H9 (cell line): Measurements from ENCODE around the gene PDE5A. TPM values are rescaled to one million over a fixed set of nuclear protein-coding genes. Genes with fewer than 3 reads are reported as not detected.

Source experiments
- DNase-seq: peaks from one replicate; pipeline ENCODE4 v3.0.0-alpha.2; 2017
- H2AFZ ChIP-seq: one replicate; pipeline ENCODE4 v1.6.1; 2013; ENCODE audit warnings: mild to moderate bottlenecking, low read length, control low read depth, moderate library complexity
- H2AK5ac ChIP-seq: 2 replicates; pipeline ENCODE4 v1.6.1; 2013; ENCODE audit warnings: low read length, control low read depth, mixed read lengths; ENCODE audit not compliant: insufficient read length
- H2BK120ac ChIP-seq: one replicate; pipeline ENCODE4 v1.6.1; 2013; ENCODE audit warnings: low read depth, mild to moderate bottlenecking, low read length, control low read depth, inconsistent platforms; ENCODE audit not compliant: poor library complexity, severe bottlenecking
- H2BK12ac ChIP-seq: 2 replicates; pipeline ENCODE4 v1.6.1; 2013; ENCODE audit warnings: low read length, control low read depth, mixed read lengths, low read depth; ENCODE audit not compliant: insufficient read length
- H2BK15ac ChIP-seq: 2 replicates; pipeline ENCODE4 v1.6.1; 2013; ENCODE audit warnings: low read depth, low read length, control low read depth
- H2BK20ac ChIP-seq: one replicate; pipeline ENCODE4 v1.6.1; 2013; ENCODE audit warnings: low read depth, mild to moderate bottlenecking, low read length, control low read depth, inconsistent platforms; ENCODE audit not compliant: poor library complexity, severe bottlenecking
- H2BK5ac ChIP-seq: 2 replicates; pipeline ENCODE4 v1.6.1; 2013; ENCODE audit warnings: low read length, control low read depth, mixed read lengths; ENCODE audit not compliant: insufficient read length
- H3K14ac ChIP-seq: 2 replicates; pipeline ENCODE4 v1.6.1; 2013; ENCODE audit warnings: low read length, control low read depth; ENCODE audit not compliant: insufficient read depth
- H3K18ac ChIP-seq: 2 replicates; pipeline ENCODE4 v1.6.1; 2013; ENCODE audit warnings: low read depth, mild to moderate bottlenecking, mixed read lengths, low read length, control low read depth; ENCODE audit not compliant: insufficient read length
- H3K23ac ChIP-seq: 2 replicates; pipeline ENCODE4 v1.6.1; 2013; ENCODE audit warnings: low read length, control low read depth, mixed read lengths, low read depth; ENCODE audit not compliant: insufficient read length
- H3K23me2 ChIP-seq: 2 replicates; pipeline ENCODE4 v1.6.1; 2013; ENCODE audit warnings: low read depth, mild to moderate bottlenecking, mixed read lengths, low read length, control low read depth; ENCODE audit not compliant: insufficient read length, poor library complexity, severe bottlenecking
- H3K27ac ChIP-seq: 2 replicates; pipeline ENCODE4 v1.5.1; 2013; ENCODE audit warnings: low read length, control low read depth, mixed read lengths, low read depth; ENCODE audit not compliant: insufficient read length
- H3K27me3 ChIP-seq: 2 replicates; pipeline ENCODE4 v1.6.1; 2013; ENCODE audit warnings: low read length, control low read depth, inconsistent platforms; ENCODE audit not compliant: insufficient read depth
- H3K4ac ChIP-seq: 2 replicates; pipeline ENCODE4 v1.6.1; 2013; ENCODE audit warnings: low read depth, mild to moderate bottlenecking, control low read depth, inconsistent platforms, low read length, moderate library complexity
- H3K4me1 ChIP-seq: 2 replicates; pipeline ENCODE4 v1.6.1; 2013; ENCODE audit warnings: low read length, control low read depth, inconsistent platforms; ENCODE audit not compliant: insufficient read depth
- H3K4me2 ChIP-seq: 2 replicates; pipeline ENCODE4 v1.6.1; 2013; ENCODE audit warnings: low read length, control low read depth, mixed read lengths; ENCODE audit not compliant: insufficient read length, insufficient read depth
- H3K56ac ChIP-seq: 2 replicates; pipeline ENCODE4 v1.6.1; 2013; ENCODE audit warnings: low read depth, mild to moderate bottlenecking, mixed read lengths, low read length, control low read depth; ENCODE audit not compliant: insufficient read length
- H3K79me1 ChIP-seq: 2 replicates; pipeline ENCODE4 v1.6.1; 2013; ENCODE audit warnings: low read depth, mild to moderate bottlenecking, moderate library complexity, low read length, control low read depth, inconsistent platforms; ENCODE audit not compliant: insufficient read depth, poor library complexity, severe bottlenecking
- H3K79me2 ChIP-seq: 2 replicates; pipeline ENCODE4 v1.6.1; 2013; ENCODE audit warnings: low read length, control low read depth, inconsistent platforms; ENCODE audit not compliant: insufficient read depth
- H3K9ac ChIP-seq: 2 replicates; pipeline ENCODE4 v1.6.1; 2013; ENCODE audit warnings: low read length, control low read depth, mixed read lengths; ENCODE audit not compliant: insufficient read length; ENCODE audit errors: extremely low read depth
- H3K9me3 ChIP-seq: one replicate; pipeline ENCODE4 v1.6.1; 2013; ENCODE audit warnings: low read depth, low read length, inconsistent platforms; ENCODE audit not compliant: control insufficient read depth
- H3T11ph ChIP-seq: one replicate; pipeline ENCODE4 v1.6.1; 2013; ENCODE audit warnings: mild to moderate bottlenecking, low read length, control low read depth, inconsistent platforms
- H4K20me1 ChIP-seq: one replicate; pipeline ENCODE4 v1.6.1; 2013; ENCODE audit not compliant: control insufficient read depth, insufficient read length, insufficient read depth
- H4K5ac ChIP-seq: 2 replicates; pipeline ENCODE4 v1.6.1; 2013; ENCODE audit warnings: low read depth, mild to moderate bottlenecking, mixed read lengths, low read length, control low read depth; ENCODE audit not compliant: insufficient read length
- H4K8ac ChIP-seq: replicated peaks from 2 replicates; pipeline ENCODE4 v1.6.1; 2013; ENCODE audit warnings: low read length, control low read depth, mixed read lengths, low read depth; ENCODE audit not compliant: insufficient read length
- H4K91ac ChIP-seq: 2 replicates; pipeline ENCODE4 v1.6.1; 2013; ENCODE audit warnings: low read depth, mild to moderate bottlenecking, moderate library complexity, mixed read lengths, low read length, control low read depth; ENCODE audit not compliant: insufficient read length
- H3K27ac Mint-ChIP-seq, 3 experiments: 2 replicates in 2 of 3; 3 replicates in 1 of 3; pipeline ENCODE4 v1.8.0; 2020 to 2021; ENCODE audit warnings: mixed read lengths in 3 of 3, mild to moderate bottlenecking in 1 of 3, moderate library complexity in 1 of 3
- H3K27me3 Mint-ChIP-seq: 2 replicates; pipeline ENCODE4 v1.8.0; 2021; ENCODE audit warnings: low read depth, mild to moderate bottlenecking, moderate library complexity, mixed read lengths
- H3K36me3 Mint-ChIP-seq, 3 experiments: 2 replicates in 2 of 3; 3 replicates in 1 of 3; pipeline ENCODE4 v1.8.0; 2020 to 2021; ENCODE audit warnings: low read depth in 3 of 3, mixed read lengths in 3 of 3; ENCODE audit not compliant: insufficient read depth in 1 of 3
- H3K4me1 Mint-ChIP-seq, 2 experiments: 2 replicates each; pipeline ENCODE4 v1.8.0; 2020; ENCODE audit warnings: mixed read lengths in 2 of 2
- H3K4me3 Mint-ChIP-seq, 2 experiments: 2 replicates in 1 of 2; 3 replicates in 1 of 2; pipeline ENCODE4 v1.8.0; 2020 to 2021; ENCODE audit warnings: mild to moderate bottlenecking in 2 of 2, mixed read lengths in 2 of 2, moderate library complexity in 1 of 2
- H3K9me3 Mint-ChIP-seq, 2 experiments: 2 replicates in 1 of 2; 3 replicates in 1 of 2; pipeline ENCODE4 v1.8.0; 2020; ENCODE audit warnings: mild to moderate bottlenecking in 2 of 2, mixed read lengths in 2 of 2, moderate library complexity in 1 of 2
- CTCF ChIP-seq: fragments of 200-600 bp; sonication (generic); conservative IDR thresholded peaks from 3 replicates; pipeline ENCODE4 v1.8.0; 2021; ENCODE audit warnings: antibody characterized with exemption, mild to moderate bottlenecking
- WGBS: extraction: QIAGEN DNeasy Blood & Tissue Kit; methylation state at CpG from one replicate; pipeline ENCODE4 v1.1.7; 2013; ENCODE audit warnings: missing lambda C conversion rate, low lambda C conversion rate, mixed read lengths; ENCODE audit not compliant: insufficient read length; ENCODE audit errors: extremely low coverage; 5-methylcytosine and 5-hydroxymethylcytosine counted together
- total RNA-seq: library from RNA; stranded (reverse); gene quantifications from 2 replicates; pipeline ENCODE4 v1.2.1, GENCODE V29; 2021

The PDE5A gene
- total RNA-seq, 1 experiment from 2014 or later, result 15.7 TPM

- H2AK5ac ChIP-seq, result no peak overlapping the region
- H2BK20ac ChIP-seq, result no peak overlapping the region
- H3K14ac ChIP-seq, result no peak overlapping the region
- no peak overlapping the region for H3K4me3 Mint-ChIP-seq
- H3K79me2 ChIP-seq, result no peaks in the 10 kb centered on the region
- H2BK5ac ChIP-seq, result no peak overlapping the region
- H3K4ac ChIP-seq, result no peak overlapping the region
- no peak overlapping the region for H4K8ac ChIP-seq
- no peak for TF ChIP-seq CTCF
- no peak overlapping the region for H3K23ac ChIP-seq
- DNase-seq, result no peak
- no peaks in the 10 kb centered on the region for H3K4me1 ChIP-seq
- H3K36me3 Mint-ChIP-seq, result peaks cover 2 to 20% (median 5%) of the 10 kb centered on the region in 3 experiments; a peak in 5 of 7 replicates
- no peaks in the 10 kb centered on the region for H4K20me1 ChIP-seq
- no peak overlapping the region for H4K5ac ChIP-seq
- no peak overlapping the region for H2BK15ac ChIP-seq
- no peak overlapping the region for H3K27ac ChIP-seq
- no peaks in the 10 kb centered on the region for H3K27me3 ChIP-seq
- H2BK120ac ChIP-seq, result no peak overlapping the region
- H3K27ac Mint-ChIP-seq, result no peak overlapping the region
- H2BK12ac ChIP-seq, result no peak overlapping the region
- no peaks in the 10 kb centered on the region for H3K79me1 ChIP-seq
- peaks cover 7% of the 10 kb centered on the region in 2 experiments; a peak in 3 of 4 replicates for H3K4me1 Mint-ChIP-seq
- no CpG with 5 or more reads among the region's 3 CpGs for WGBS
- no peaks in the 10 kb centered on the region for H3K27me3 Mint-ChIP-seq
- no peak overlapping the region for H3K18ac ChIP-seq
- H3K9me3 Mint-ChIP-seq, result peaks cover 0 to 2% of the 10 kb centered on the region in 2 experiments; a peak in 3 of 5 replicates
- H4K91ac ChIP-seq, result no peak overlapping the region
- no peaks in the 10 kb centered on the region for H3K9me3 ChIP-seq
- no peak overlapping the region for H3K4me2 ChIP-seq
- H3K23me2 ChIP-seq, result no peaks in the 10 kb centered on the region
- no peak overlapping the region for H3K9ac ChIP-seq
- no peak overlapping the region for H3K56ac ChIP-seq
- H3T11ph ChIP-seq, result no peak overlapping the region
- H2AFZ ChIP-seq, result no peak overlapping the region
Measured at GRCh38 chr4:119581190-119581873, 47.3 kb downstream of the PDE5A start.
